ENCODE data around the gene PDZD2.
A peak's percentile ranks its signal among the peaks of the same experiment; 100 is the strongest.
"Not testable (repeated sequence)": the region's sequence is repeated elsewhere in the genome, so short reads cannot be mapped to it uniquely, and the experiment has no call there.

PDZD2 gene

GRCh38 chr5:31776294-31776693, 137.4 kb downstream of the PDZD2 start:
- not testable (repeated sequence) for DNase-seq

- DNase-seq: no peak
Observed at GRCh38 chr5:31776976-31777651, 138.2 kb downstream of the PDZD2 start.

GRCh38 chr5:31781772-31782171, 142.8 kb downstream of the PDZD2 start:
- no peak for DNase-seq

- no peak for DNase-seq
Observed at GRCh38 chr5:31783086-31783645, 144.2 kb downstream of the PDZD2 start.

GRCh38 chr5:31783731-31784130, 144.8 kb downstream of the PDZD2 start:
- DNase-seq: no peak

GRCh38 chr5:31786090-31786631, 147.2 kb downstream of the PDZD2 start:
- DNase-seq: no peak

GRCh38 chr5:31794009-31794408, 155.1 kb downstream of the PDZD2 start:
- no peak for DNase-seq

- no peak for DNase-seq
Observed at GRCh38 chr5:31798168-31798567, 159.2 kb downstream of the PDZD2 start.

- no peak for DNase-seq
Observed at GRCh38 chr5:31800351-31800750, 161.4 kb downstream of the PDZD2 start.

- no peak for DNase-seq
Observed at GRCh38 chr5:31805785-31806400, 167.0 kb downstream of the PDZD2 start.

GRCh38 chr5:31806561-31806960, 167.6 kb downstream of the PDZD2 start:
- DNase-seq: no peak

- no peak for DNase-seq
Observed at GRCh38 chr5:31807789-31808540, 169.0 kb downstream of the PDZD2 start.

- peak; percentile 39 for DNase-seq
Observed at GRCh38 chr5:31809050-31809870, 170.3 kb downstream of the PDZD2 start.

- no peak for DNase-seq
Observed at GRCh38 chr5:31811210-31811609, 172.3 kb downstream of the PDZD2 start.

GRCh38 chr5:31815376-31815775, 176.4 kb downstream of the PDZD2 start:
- no peak for DNase-seq

GRCh38 chr5:31819926-31820516, 181.1 kb downstream of the PDZD2 start:
- no peak for DNase-seq

- no peak for DNase-seq
Observed at GRCh38 chr5:31823472-31823871, 184.5 kb downstream of the PDZD2 start.

GRCh38 chr5:31824869-31825517, 186.1 kb downstream of the PDZD2 start:
- DNase-seq: no peak

GRCh38 chr5:31825518-31826068, 186.7 kb downstream of the PDZD2 start:
- peak; percentile 51 for DNase-seq

GRCh38 chr5:31827867-31828266, 188.9 kb downstream of the PDZD2 start:
- DNase-seq: no peak

- DNase-seq: no peak
Observed at GRCh38 chr5:31832966-31833365, 194.0 kb downstream of the PDZD2 start.
